Liver (tissue), 9 donors: ENCODE measurements around the gene ACTL9. TPM values are rescaled to one million over a fixed set of nuclear protein-coding genes. Genes with fewer than 3 reads are reported as not detected.

Source experiments
- DNase-seq: peaks from one replicate; pipeline ENCODE4 v3.0.0-alpha.2; 2017; ENCODE audit warnings: low spot score
- H3K27ac ChIP-seq, 2 donors: one replicate each; pipeline ENCODE4 v1.7.0; 2013; ENCODE audit warnings: inconsistent platforms in 2 of 2, low read length in 2 of 2, control low read depth in 1 of 2, low read depth in 1 of 2, mild to moderate bottlenecking in 1 of 2
- H3K27me3 ChIP-seq, 4 donors: one replicate each; pipeline versions ENCODE4 v1.6.1 to v1.7.0; 2013; ENCODE audit warnings: low read length in 3 of 4, inconsistent platforms in 1 of 4, mild to moderate bottlenecking in 1 of 4, moderate library complexity in 1 of 4; ENCODE audit not compliant: control insufficient read depth in 4 of 4, insufficient read depth in 4 of 4
- H3K36me3 ChIP-seq, 4 donors: one replicate each; pipeline versions ENCODE4 v1.6.1 to v1.7.0; 2013; ENCODE audit warnings: low read length in 3 of 4, mild to moderate bottlenecking in 3 of 4, low read depth in 1 of 4, moderate library complexity in 1 of 4; ENCODE audit not compliant: control insufficient read depth in 4 of 4, insufficient read depth in 3 of 4
- H3K4me1 ChIP-seq, 4 donors: one replicate each; pipeline versions ENCODE4 v1.6.1 to v1.7.0; 2013; ENCODE audit warnings: low read length in 3 of 4, mild to moderate bottlenecking in 3 of 4, moderate library complexity in 1 of 4; ENCODE audit not compliant: control insufficient read depth in 4 of 4, insufficient read depth in 4 of 4
- H3K4me3 ChIP-seq, 3 donors: one replicate each; pipeline versions ENCODE4 v1.6.1 to v1.7.0; 2013; ENCODE audit warnings: low read length in 3 of 3, control low read depth in 1 of 3, low read depth in 1 of 3, mild to moderate bottlenecking in 1 of 3
- H3K9ac ChIP-seq, 2 donors: one replicate each; pipeline ENCODE4 v1.7.0; 2013; ENCODE audit warnings: low read length in 2 of 2, mild to moderate bottlenecking in 2 of 2, moderate library complexity in 2 of 2, control low read depth in 1 of 2, low read depth in 1 of 2
- H3K9me3 ChIP-seq, 4 donors: one replicate each; pipeline versions ENCODE4 v1.6.1 to v1.7.0; 2013; ENCODE audit warnings: low read length in 3 of 4; ENCODE audit not compliant: control insufficient read depth in 4 of 4
- CTCF ChIP-seq: fragments of 150-350 bp; IDR thresholded peaks from 2 replicates; pipeline ENCODE4 v1.5.1; 2017; ENCODE audit warnings: improper control_type of control experiment, low read depth, low read length; ENCODE audit not compliant: missing input control
- FOXA2 ChIP-seq: IDR thresholded peaks from 2 replicates; pipeline ENCODE4 v1.6.1; 2016; ENCODE audit warnings: antibody characterized with exemption
- GABPA ChIP-seq, 2 donors: IDR thresholded peaks in 1 of 2; conservative IDR thresholded peaks in 1 of 2; 2 replicates each; pipeline ENCODE4 v1.6.1; 2016; ENCODE audit warnings: antibody characterized with exemption in 2 of 2, mild to moderate bottlenecking in 1 of 2, moderate library complexity in 1 of 2
- MAX ChIP-seq: IDR thresholded peaks from 2 replicates; pipeline ENCODE4 v1.6.1; 2016; ENCODE audit warnings: antibody characterized with exemption
- NR2F2 ChIP-seq: IDR thresholded peaks from 2 replicates; pipeline ENCODE4 v1.6.1; 2016; ENCODE audit warnings: antibody characterized with exemption
- REST ChIP-seq: IDR thresholded peaks from 2 replicates; pipeline ENCODE4 v1.6.1; 2016; ENCODE audit warnings: antibody characterized with exemption, mild to moderate bottlenecking
- RXRA ChIP-seq, 2 donors: IDR thresholded peaks; 2 replicates each; pipeline ENCODE4 v1.6.1; 2017 to 2018; ENCODE audit warnings: antibody characterized with exemption in 2 of 2, mild to moderate bottlenecking in 1 of 2
- YY1 ChIP-seq: IDR thresholded peaks from 2 replicates; pipeline ENCODE4 v1.6.1; 2016; ENCODE audit warnings: antibody characterized with exemption, mild to moderate bottlenecking
- ZBTB33 ChIP-seq: IDR thresholded peaks from 2 replicates; pipeline ENCODE4 v1.6.1; 2016; ENCODE audit warnings: antibody characterized with exemption
- WGBS: extraction: QIAGEN DNeasy Blood & Tissue Kit; methylation state at CpG from one replicate; pipeline ENCODE4 v1.1.7; 2013; 5-methylcytosine and 5-hydroxymethylcytosine counted together
- polyA plus RNA-seq, 2 donors: library from polyadenylated mRNA; stranded (reverse) in 1 of 2; unstranded in 1 of 2; fragments of 200-250 nt in 1 of 2; fragments of >200 nt in 1 of 2; fragmentation: Nextera tagmentation in 1 of 2; extraction: Ambion mirVana in 1 of 2; gene quantifications; one replicate each; pipeline versions ENCODE4 v1.2.1 to v1.2.3, GENCODE V29; 2013 to 2015
- total RNA-seq, 2 donors: library from RNA; depleted of rRNA; stranded (reverse); fragments of >200 nt; gene quantifications; one replicate each; pipeline ENCODE4 v1.2.3, GENCODE V29; 2014
- donor health status: healthy.
- donor health status: healthy.
- donor health status: healthy.
- donor health status: healthy.
- donor health status: healthy.

The ACTL9 gene
- total and polyA plus RNA-seq, 4 donors: not detected

GRCh38 chr19:8738377-8738776 is 39.8 kb upstream of the ACTL9 start (continued):
- TF ChIP-seq CTCF: no peak
- no peak for TF ChIP-seq ZBTB33
- TF ChIP-seq GABPA (IDR thresholded peaks at IDR 0.05 in 1 of 2, conservative IDR thresholded peaks at IDR 0.05 in 1 of 2): no peak
- TF ChIP-seq FOXA2: no peak
- TF ChIP-seq MAX: no peak
- no peak for TF ChIP-seq YY1
- no peak for TF ChIP-seq NR2F2
- no peak for TF ChIP-seq RXRA (IDR thresholded peaks at IDR 0.05)

- Histone ChIP-seq H3K4me1 (no peaks in the 10 kb centered on the region), H3K27ac (no peak overlapping the region)
- 52% methylated on average over 19 of the region's 19 CpGs for WGBS
Measured at GRCh38 chr19:8731428-8732169, 33.0 kb upstream of the ACTL9 start.

More at GRCh38 chr19:8731428-8732169, 33.0 kb upstream of the ACTL9 start:
- H3K9me3 ChIP-seq: peaks cover 0 to 4% (median 0%) of the 10 kb centered on the region in 4 donors
- no peak overlapping the region for H3K9ac ChIP-seq
- TF ChIP-seq CTCF: no peak
- peak; percentile 93 for TF ChIP-seq REST
- no peaks in the 10 kb centered on the region for H3K36me3 ChIP-seq
- H3K4me3 ChIP-seq: no peak overlapping the region
- no peak for DNase-seq
- H3K27me3 ChIP-seq: no peaks in the 10 kb centered on the region
